ENCODE results near the gene KCNQ2. TPM values are rescaled to one million over a fixed set of nuclear protein-coding genes. Genes with fewer than 3 reads are reported as not detected.

The KCNQ2 gene
- total RNA-seq, 4 donors from 2014 or later: not detected

- TF ChIP-seq CTCF (IDR thresholded peaks at IDR 0.05; ENCODE audit: low read depth): no peak
Observed at GRCh38 chr20:63359164-63359934, 113.1 kb downstream of the KCNQ2 start.

- no peak for TF ChIP-seq CTCF (IDR thresholded peaks at IDR 0.05; ENCODE audit: low read depth)
Observed at GRCh38 chr20:63357921-63358905, 114.2 kb downstream of the KCNQ2 start.

GRCh38 chr20:63356931-63357879 lies 115.2 kb downstream of the KCNQ2 start:
- TF ChIP-seq CTCF (IDR thresholded peaks at IDR 0.05; ENCODE audit: low read depth): no peak

GRCh38 chr20:63356511-63356910 lies 115.9 kb downstream of the KCNQ2 start:
- no peak for TF ChIP-seq CTCF (IDR thresholded peaks at IDR 0.05; ENCODE audit: low read depth)

- TF ChIP-seq CTCF (IDR thresholded peaks at IDR 0.05; ENCODE audit: low read depth): no peak
Observed at GRCh38 chr20:63355781-63356295, 116.6 kb downstream of the KCNQ2 start.

- TF ChIP-seq CTCF (IDR thresholded peaks at IDR 0.05; ENCODE audit: low read depth): no peak
Observed at GRCh38 chr20:63354636-63355350, 117.7 kb downstream of the KCNQ2 start.

Measured in subcutaneous adipose tissue (tissue), 4 donors.